Activated CD4-positive, alpha-beta memory T cell treated with anti-CD3 and anti-CD28 coated beads, Interleukin-2, amount 10 ng/mL, durations not matched to agents 7 days and 5 days (primary cell): ENCODE results near the gene ITK. TPM values are rescaled to one million over a fixed set of nuclear protein-coding genes. Genes with fewer than 3 reads are reported as not detected.

ENCODE experiments used
- CTCF ChIA-PET: fragments of 350-600 bp; sonication (Branson Sonifier 250); formaldehyde crosslinking; loops from one replicate; lab custom pipeline; 2021; ENCODE audit warnings: antibody characterized with exemption, inconsistent platforms; lab: Charles Lee
- POLR2A ChIA-PET: fragments of 350-600 bp; sonication (Branson Sonifier 250); formaldehyde crosslinking; loops from one replicate; lab custom pipeline; 2021; ENCODE audit warnings: antibody characterized with exemption; lab: Charles Lee
- DNase-seq: peaks from one replicate; pipeline ENCODE4 v3.0.0-alpha.2; 2020
- H3K27ac Mint-ChIP-seq: one replicate; pipeline ENCODE4 v1.8.0; 2021; ENCODE audit warnings: mild to moderate bottlenecking, mixed read lengths
- H3K27me3 Mint-ChIP-seq: one replicate; pipeline ENCODE4 v1.8.0; 2021; ENCODE audit warnings: mixed read lengths
- H3K36me3 Mint-ChIP-seq: one replicate; pipeline ENCODE4 v1.8.0; 2021; ENCODE audit warnings: low read depth, mixed read lengths
- H3K4me1 Mint-ChIP-seq: one replicate; pipeline ENCODE4 v1.8.0; 2021; ENCODE audit warnings: mixed read lengths
- H3K4me3 Mint-ChIP-seq: one replicate; pipeline ENCODE4 v1.8.0; 2021; ENCODE audit warnings: mild to moderate bottlenecking, mixed read lengths
- H3K9me3 Mint-ChIP-seq: one replicate; pipeline ENCODE4 v1.8.0; 2021; ENCODE audit warnings: mixed read lengths
- total RNA-seq, 2 experiments: library from RNA; stranded (reverse); gene quantifications; one replicate each; pipeline ENCODE4 v1.2.3, GENCODE V29; 2021

ITK gene
- total RNA-seq, 2 experiments from 2014 or later, result 247 to 249 TPM

DNA sequence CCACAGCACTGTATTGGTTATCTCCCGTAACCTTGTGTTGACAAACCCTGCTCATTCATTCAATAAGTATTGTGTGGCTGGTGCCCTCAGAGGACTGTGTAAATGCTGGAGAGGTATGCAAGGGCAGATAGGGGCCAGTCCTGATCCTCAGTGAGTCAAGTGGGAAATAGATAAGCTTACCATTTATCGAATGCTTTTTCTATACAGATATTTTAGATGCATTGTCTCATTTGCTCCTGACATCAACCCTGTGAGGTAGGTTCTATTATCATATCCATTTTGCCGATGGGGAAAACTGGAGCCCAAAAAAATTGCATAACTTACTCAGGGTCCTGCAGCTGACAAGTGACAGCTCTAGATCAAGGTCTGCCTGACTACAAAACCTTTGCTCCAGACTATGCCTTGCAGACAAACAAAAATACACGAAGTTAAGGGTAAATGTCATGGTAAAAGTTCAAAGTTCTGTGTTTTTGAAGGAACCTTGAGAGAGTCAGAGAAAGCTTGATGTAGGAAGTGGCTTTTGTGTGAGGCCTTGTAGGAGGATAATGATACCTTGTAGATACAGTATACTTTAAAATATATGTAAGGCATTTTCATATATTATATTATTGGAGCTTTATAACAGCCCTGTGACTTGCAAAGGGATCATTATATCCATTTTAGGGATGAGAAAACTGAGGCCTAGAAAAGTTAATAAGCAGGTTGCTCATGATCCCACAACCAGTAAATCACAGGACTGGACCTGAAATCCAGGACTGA, 107.9 kb downstream of the ITK start:
- H3K27me3 Mint-ChIP-seq, result no peaks in the 10 kb centered on the region
- ChIA-PET CTCF (interaction anchor here (0.5 to 1.4 kb wide), 3 partner anchors 10 to 124 kb away, joined by 3 to 5 read pairs (median 3); no protein-coding TSS in a partner anchor), POLR2A (interaction anchor here (0.9 to 8.9 kb wide), 3 partner anchors 14 to 121 kb away, joined by 3 to 56 read pairs (median 3); no protein-coding TSS in a partner anchor)
- peak overlapping the region; percentile 34 for H3K27ac Mint-ChIP-seq
- no peak for DNase-seq
- peaks cover 46% of the 10 kb centered on the region for H3K4me1 Mint-ChIP-seq
- peaks cover 71% of the 10 kb centered on the region for H3K36me3 Mint-ChIP-seq
- no peak overlapping the region for H3K4me3 Mint-ChIP-seq
- no peaks in the 10 kb centered on the region for H3K9me3 Mint-ChIP-seq

DNA sequence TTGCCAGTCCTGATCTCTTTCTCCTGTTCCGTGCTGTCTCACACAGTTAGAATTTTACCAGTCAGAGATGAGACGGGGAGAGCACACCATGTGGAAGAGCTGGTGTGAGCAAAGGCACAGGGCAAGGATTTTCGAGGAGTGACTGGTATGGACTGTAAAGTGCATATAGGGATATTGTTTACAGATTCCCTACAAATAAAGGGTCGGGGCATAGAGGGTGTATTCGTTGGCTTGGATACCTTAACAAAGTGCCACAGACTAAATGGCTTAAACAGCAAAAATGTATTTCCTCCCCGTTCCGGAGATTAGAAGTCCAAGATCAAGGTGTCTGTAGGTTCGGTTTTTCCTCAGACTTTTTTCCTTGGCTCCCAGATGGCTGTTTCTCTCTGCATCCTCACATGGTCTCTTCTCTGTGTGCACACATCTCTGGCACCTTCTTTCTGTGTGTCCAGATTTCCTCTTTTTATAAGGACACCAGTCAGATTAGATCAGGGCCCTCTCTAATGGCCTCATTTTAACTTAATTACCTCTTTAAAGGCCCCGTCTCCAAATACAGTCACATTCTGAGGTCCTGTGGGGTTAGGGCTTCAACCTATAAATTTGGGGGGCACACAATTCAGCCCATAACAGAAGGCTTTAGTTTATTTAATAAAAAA, 108.7 kb downstream of the ITK start:
- POLR2A ChIA-PET, result interaction anchor here (0.9 to 8.9 kb wide), 3 partner anchors 14 to 122 kb away, joined by 3 to 56 read pairs (median 3); no protein-coding TSS in a partner anchor
- H3K27me3 Mint-ChIP-seq, result no peaks in the 10 kb centered on the region
- no peak for DNase-seq
- CTCF ChIA-PET, result interaction anchor here (1.4 kb wide), 1 partner anchor 11 kb away, joined by 5 read pairs; no protein-coding TSS in a partner anchor
- H3K4me3 Mint-ChIP-seq, result no peak overlapping the region
- H3K4me1 Mint-ChIP-seq, result peaks cover 46% of the 10 kb centered on the region
- no peak overlapping the region for H3K27ac Mint-ChIP-seq
- H3K36me3 Mint-ChIP-seq, result peaks cover 78% of the 10 kb centered on the region
- H3K9me3 Mint-ChIP-seq, result no peaks in the 10 kb centered on the region

DNA sequence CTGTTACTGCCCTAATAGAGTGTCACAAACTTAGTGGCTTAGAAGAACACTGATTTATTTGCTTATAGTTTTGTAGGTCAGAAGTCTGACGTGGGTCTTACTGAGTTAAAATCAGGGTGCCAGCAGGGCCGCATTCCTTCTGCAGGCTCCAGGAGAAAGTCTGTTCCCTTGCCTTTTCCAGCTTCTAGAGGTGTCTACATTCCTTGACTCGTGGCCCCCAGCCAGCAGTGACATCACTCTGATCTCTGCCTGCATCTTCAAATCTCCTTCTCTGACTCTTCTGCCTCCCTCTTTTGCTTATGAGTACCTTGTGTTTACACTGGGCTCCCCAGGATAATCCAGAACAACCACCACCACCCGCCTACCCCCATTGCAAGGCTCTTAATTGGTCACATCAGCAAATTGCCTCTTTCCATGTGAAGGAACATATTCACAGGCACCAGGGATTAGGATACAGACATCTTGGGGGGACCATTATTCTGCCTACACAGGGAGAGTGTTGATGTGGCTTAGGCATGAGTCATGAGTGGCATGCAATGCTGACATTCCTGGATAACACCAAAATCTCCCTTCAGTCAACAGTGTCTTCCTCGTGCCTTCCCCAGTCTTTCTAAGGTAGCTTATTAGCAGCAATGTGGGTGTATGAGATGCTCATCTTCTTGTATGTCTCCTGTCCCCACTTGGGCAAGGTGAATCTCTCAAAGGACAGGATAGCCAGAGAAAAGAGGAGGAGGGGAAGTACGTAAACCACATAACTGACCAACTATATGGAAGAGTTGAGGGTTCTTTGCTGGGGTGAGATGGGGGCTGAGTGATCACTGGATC, 109.7 kb downstream of the ITK start:
- Mint-ChIP-seq H3K27ac (no peak overlapping the region), H3K27me3 (no peaks in the 10 kb centered on the region), H3K4me1 (peaks cover 46% of the 10 kb centered on the region), H3K9me3 (no peaks in the 10 kb centered on the region), H3K4me3 (no peak overlapping the region), H3K36me3 (peaks cover 80% of the 10 kb centered on the region)
- POLR2A ChIA-PET, result interaction anchor here (0.7 kb wide), 1 partner anchor 140 kb away, joined by 3 read pairs; no protein-coding TSS in a partner anchor
- CTCF ChIA-PET, result no interaction called here
- DNase-seq, result no peak

DNA sequence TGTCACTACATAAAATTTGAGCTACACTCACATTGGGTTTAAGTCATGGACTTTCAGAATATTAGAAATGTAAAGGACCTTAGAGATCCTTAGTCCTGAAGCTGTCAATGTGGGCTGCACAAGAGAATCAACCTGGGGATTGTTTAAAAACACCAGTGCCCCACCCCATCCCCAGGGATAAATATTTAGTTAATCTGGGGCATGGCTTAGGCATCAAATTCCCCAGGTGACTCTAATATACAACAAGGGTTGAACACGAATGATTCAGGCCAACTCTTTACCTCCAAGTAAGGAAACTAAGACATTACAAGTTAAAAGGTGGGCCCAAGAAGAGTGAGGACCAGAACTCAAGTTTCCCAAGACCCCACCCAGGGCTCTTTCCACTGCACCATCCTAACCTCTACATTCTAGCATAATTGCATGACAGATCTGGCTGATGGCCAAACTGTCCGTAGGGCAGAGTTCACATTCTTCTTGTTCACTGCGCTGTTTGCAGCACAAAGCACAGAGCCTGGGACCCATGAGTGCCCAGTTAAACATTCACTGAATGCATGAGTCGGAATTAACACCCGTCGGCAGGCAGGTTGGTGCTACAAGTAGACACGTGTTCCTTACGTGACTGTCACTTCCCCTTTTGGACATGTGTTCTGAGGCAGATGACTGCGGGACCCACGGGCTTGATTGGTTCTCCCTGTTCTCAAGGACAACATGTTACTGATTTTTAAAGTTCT, 110.5 kb downstream of the ITK start:
- peaks cover 82% of the 10 kb centered on the region for H3K36me3 Mint-ChIP-seq
- no peak overlapping the region for H3K27ac Mint-ChIP-seq
- no peaks in the 10 kb centered on the region for H3K27me3 Mint-ChIP-seq
- CTCF ChIA-PET, result no interaction called here
- DNase-seq, result no peak
- POLR2A ChIA-PET, result interaction anchor here (0.7 kb wide), 1 partner anchor 141 kb away, joined by 3 read pairs; no protein-coding TSS in a partner anchor
- no peaks in the 10 kb centered on the region for H3K9me3 Mint-ChIP-seq
- no peak overlapping the region for H3K4me3 Mint-ChIP-seq
- peaks cover 50% of the 10 kb centered on the region for H3K4me1 Mint-ChIP-seq

DNA sequence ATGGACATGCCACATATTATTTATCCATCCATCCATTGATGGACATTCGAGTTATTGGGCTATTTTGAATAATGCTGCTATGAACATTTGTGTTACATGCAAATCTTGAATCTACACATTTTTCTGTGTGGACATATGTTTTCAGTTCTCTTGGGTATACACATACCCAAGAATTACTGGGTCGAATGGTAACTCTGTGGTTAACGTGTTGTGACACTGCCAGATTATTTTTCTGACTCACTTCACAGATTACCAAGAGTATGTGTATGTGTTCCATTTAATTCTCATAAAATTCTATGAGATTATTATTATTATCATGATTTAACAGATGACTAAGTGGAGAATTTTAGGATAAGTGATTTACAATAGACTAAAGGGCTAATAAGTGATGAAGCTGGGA, 112.0 kb downstream of the ITK start:
- ChIA-PET POLR2A (interaction anchor here (1.1 to 1.8 kb wide), 2 partner anchors 9 to 19 kb away, joined by 4 read pairs; no protein-coding TSS in a partner anchor), CTCF (no interaction called here)
- no peak overlapping the region for H3K4me3 Mint-ChIP-seq
- peaks cover 90% of the 10 kb centered on the region for H3K36me3 Mint-ChIP-seq
- DNase-seq, result no peak
- H3K9me3 Mint-ChIP-seq, result no peaks in the 10 kb centered on the region
- H3K4me1 Mint-ChIP-seq, result peaks cover 56% of the 10 kb centered on the region
- H3K27me3 Mint-ChIP-seq, result no peaks in the 10 kb centered on the region
- no peak overlapping the region for H3K27ac Mint-ChIP-seq

DNA sequence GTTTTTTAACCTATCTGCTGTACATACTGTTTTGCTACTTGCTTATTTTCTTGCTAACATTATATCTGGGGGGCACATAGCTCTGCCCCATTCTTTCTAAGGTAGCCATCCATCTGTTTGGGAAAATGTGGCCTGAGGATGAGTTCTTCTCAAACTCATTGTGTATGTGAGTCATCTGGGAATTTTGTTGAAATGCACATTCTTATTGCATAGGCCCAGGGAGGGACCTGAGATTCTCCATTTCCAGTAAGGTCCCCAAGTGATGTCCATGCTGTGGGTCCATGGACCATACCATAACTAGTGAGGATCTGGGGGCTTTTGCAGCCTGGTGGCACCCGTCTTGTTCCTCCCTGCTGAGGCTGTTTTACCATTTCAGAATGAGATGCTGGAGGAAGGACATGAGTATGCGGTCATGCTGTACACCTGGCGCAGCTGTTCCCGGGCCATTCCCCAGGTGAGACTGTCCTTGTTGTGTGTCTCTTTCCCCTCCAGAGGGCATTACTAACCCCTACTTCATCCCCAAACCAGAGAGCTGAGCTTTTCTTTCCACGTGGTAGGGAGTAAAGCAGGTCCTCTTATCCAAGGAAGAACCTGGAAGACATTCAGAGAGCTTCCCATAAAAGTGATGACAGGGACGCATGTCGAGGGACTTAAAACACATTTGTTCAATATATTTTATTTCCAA, 113.9 kb downstream of the ITK start:
- H3K36me3 Mint-ChIP-seq, result peaks cover 86% of the 10 kb centered on the region
- POLR2A ChIA-PET, result interaction anchor here (1.0 to 1.8 kb wide), 3 partner anchors 11 to 28 kb away, joined by 3 to 5 read pairs (median 4); no protein-coding TSS in a partner anchor
- DNase-seq, result no peak
- H3K27me3 Mint-ChIP-seq, result no peaks in the 10 kb centered on the region
- H3K4me3 Mint-ChIP-seq, result no peak overlapping the region
- H3K4me1 Mint-ChIP-seq, result peaks cover 41% of the 10 kb centered on the region
- CTCF ChIA-PET, result interaction anchor here (1.2 kb wide), 1 partner anchor 9 kb away, joined by 3 read pairs; no protein-coding TSS in a partner anchor
- H3K9me3 Mint-ChIP-seq, result no peaks in the 10 kb centered on the region
- peak overlapping the region; percentile 1 for H3K27ac Mint-ChIP-seq

DNA sequence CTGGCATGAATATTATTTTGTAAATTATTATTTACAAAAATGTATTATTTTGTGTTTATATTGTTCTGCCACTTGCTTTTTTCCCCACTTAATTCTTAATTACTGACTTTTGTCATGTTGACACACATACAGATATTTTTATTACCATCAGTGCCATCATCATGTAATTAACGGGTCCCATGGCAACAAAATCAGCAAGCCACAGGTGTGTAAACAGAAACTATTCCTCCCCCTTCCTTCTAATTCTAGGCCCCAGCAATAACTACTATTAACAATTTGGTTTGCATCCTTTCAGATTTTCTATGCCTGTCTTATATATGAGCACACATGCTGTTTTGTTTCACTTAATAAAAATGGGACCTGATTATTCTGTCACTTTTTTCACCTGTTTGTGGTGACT, 114.6 kb downstream of the ITK start:
- peaks cover 86% of the 10 kb centered on the region for H3K36me3 Mint-ChIP-seq
- POLR2A ChIA-PET, result interaction anchor here (7.3 kb wide), 1 partner anchor 22 kb away, joined by 30 read pairs; no protein-coding TSS in a partner anchor

DNA sequence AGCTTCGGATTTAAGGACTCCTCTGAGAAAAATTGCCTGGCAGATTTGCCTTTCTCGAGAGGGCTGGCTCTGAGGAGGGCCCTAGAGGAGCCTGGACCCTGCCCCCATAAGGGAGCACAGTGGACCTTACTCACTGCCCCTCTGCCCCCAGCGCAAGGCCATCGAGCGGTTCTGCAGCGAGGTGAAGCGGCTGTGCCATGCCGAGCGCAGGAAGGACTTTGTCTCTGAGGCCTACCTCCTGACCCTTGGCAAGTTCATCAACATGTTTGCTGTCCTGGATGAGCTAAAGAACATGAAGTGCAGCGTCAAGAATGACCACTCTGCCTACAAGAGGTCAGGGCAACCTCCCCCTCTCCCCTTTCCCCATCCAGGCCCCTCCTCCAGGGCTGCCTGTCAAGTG, 119.9 kb downstream of the ITK start:
- Mint-ChIP-seq H3K36me3 (peaks cover 84% of the 10 kb centered on the region), H3K4me3 (no peak overlapping the region), H3K9me3 (no peaks in the 10 kb centered on the region), H3K27me3 (no peaks in the 10 kb centered on the region), H3K27ac (no peak overlapping the region), H3K4me1 (peaks cover 39% of the 10 kb centered on the region)
- no peak for DNase-seq
- ChIA-PET POLR2A (interaction anchor here (1.6 to 7.3 kb wide), 4 partner anchors 25 to 158 kb away, joined by 4 to 30 read pairs (median 6); partner anchors contain the start of gene MED7), CTCF (no interaction called here)

More for the DNA sequence above, 114.6 kb downstream of the ITK start:
- DNase-seq, result no peak
- CTCF ChIA-PET, result interaction anchor here (1.2 kb wide), 1 partner anchor 8 kb away, joined by 3 read pairs; no protein-coding TSS in a partner anchor
- Mint-ChIP-seq H3K4me3 (no peak overlapping the region), H3K27me3 (no peaks in the 10 kb centered on the region), H3K4me1 (peaks cover 37% of the 10 kb centered on the region), H3K9me3 (no peaks in the 10 kb centered on the region), H3K27ac (peak overlapping the region; percentile 15)

DNA sequence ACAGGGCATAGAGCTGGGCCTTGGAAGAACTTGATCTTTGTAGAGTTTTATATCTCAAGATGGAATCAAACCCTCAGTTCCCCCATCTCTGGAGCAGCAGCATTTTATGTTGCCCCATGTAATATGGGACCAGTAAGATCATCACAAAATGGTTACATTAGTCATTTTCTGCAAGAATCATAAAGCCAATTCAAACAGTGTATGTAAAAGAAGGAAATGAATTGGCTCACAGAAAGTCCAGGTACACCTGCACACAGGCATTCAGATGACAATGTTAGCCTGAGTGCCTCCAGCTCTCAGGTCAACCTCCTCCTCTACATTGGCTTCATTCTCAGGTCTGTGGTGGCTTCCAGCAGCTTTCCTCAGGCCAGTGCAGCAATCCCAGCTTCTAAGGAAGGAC, 120.4 kb downstream of the ITK start:
- Mint-ChIP-seq H3K9me3 (no peaks in the 10 kb centered on the region), H3K4me3 (no peak overlapping the region), H3K27ac (peak overlapping the region; percentile 44), H3K27me3 (no peaks in the 10 kb centered on the region), H3K4me1 (peaks cover 42% of the 10 kb centered on the region), H3K36me3 (peaks cover 84% of the 10 kb centered on the region)
- ChIA-PET CTCF (interaction anchor here (1.1 kb wide), 1 partner anchor 158 kb away, joined by 3 read pairs; the partner anchor contains the start of gene MED7), POLR2A (interaction anchor here (1.6 to 7.3 kb wide), 4 partner anchors 25 to 159 kb away, joined by 4 to 30 read pairs (median 6); partner anchors contain the start of gene MED7)
- DNase-seq, result no peak

DNA sequence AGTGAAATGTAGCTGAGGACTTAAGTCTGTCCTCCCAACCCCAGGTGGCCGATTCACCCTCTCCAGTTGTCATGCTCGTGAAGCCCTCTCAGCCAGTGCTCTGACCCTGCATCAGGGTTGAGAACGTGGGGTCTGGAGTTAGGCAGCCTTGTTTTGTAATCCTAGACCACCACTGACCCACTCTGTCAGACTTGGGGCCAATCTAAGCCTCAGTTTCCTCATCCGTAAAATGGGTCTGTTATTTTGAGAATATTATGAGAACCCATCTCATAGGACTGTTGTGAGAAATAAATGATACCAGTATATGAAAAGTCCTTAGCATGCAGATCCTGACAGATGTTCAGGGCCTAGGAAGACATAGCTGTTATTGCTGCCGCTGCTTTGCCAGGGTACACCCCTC, 122.4 kb downstream of the ITK start:
- Mint-ChIP-seq H3K36me3 (peaks cover 85% of the 10 kb centered on the region), H3K27ac (peak overlapping the region; percentile 93), H3K9me3 (peaks cover 2% of the 10 kb centered on the region), H3K4me3 (no peak overlapping the region), H3K27me3 (no peaks in the 10 kb centered on the region), H3K4me1 (peaks cover 56% of the 10 kb centered on the region)
- ChIA-PET POLR2A (interaction anchor here (1.1 to 1.7 kb wide), 8 partner anchors 14 to 136 kb away, joined by 3 to 19 read pairs (median 4); partner anchors contain the start of genes CYFIP2 and ITK), CTCF (interaction anchor here (0.8 to 3.2 kb wide), 9 partner anchors 8 to 54 kb away, joined by 3 to 21 read pairs (median 7); no protein-coding TSS in a partner anchor)
- DNase-seq, result no peak
